GM23338 (cell line): ENCODE measurements around the gene SLC4A2. TPM values are rescaled to one million over a fixed set of nuclear protein-coding genes. Genes with fewer than 3 reads are reported as not detected.

Experiments used
- ATAC-seq: fragments of 200-7000 bp; cut with Tn5 transposase; 3 replicates; pipeline ENCODE4 v1.9.1; 2020
- DNase-seq: peaks from one replicate; pipeline ENCODE4 v3.0.0-alpha.2; 2015; ENCODE audit warnings: low spot score
- H2AFZ ChIP-seq: fragments of 200-600 bp; sonication (generic); 2 replicates; pipeline ENCODE4 v1.8.0; 2016; ENCODE audit warnings: antibody characterized with exemption, mild to moderate bottlenecking, moderate library complexity
- H3F3A ChIP-seq: fragments of 200-600 bp; sonication (generic); replicated peaks from 2 replicates; pipeline ENCODE4 v1.8.0; 2017; ENCODE audit warnings: antibody characterized with exemption, mixed run types, low read depth
- H3K27ac ChIP-seq: fragments of 200-600 bp; sonication (generic); 2 replicates; pipeline ENCODE4 v1.6.1; 2016; ENCODE audit warnings: low read depth
- H3K27me3 ChIP-seq: fragments of 200-600 bp; sonication (generic); 2 replicates; pipeline ENCODE4 v1.8.0; 2016; ENCODE audit warnings: mild to moderate bottlenecking, mixed run types, moderate library complexity; ENCODE audit not compliant: insufficient read depth
- H3K36me3 ChIP-seq: fragments of 200-600 bp; sonication (generic); 2 replicates; pipeline ENCODE4 v1.8.0; 2016; ENCODE audit warnings: mild to moderate bottlenecking; ENCODE audit not compliant: insufficient read depth
- H3K4me1 ChIP-seq: fragments of 200-600 bp; sonication (generic); 2 replicates; pipeline ENCODE4 v1.8.0; 2016; ENCODE audit warnings: mild to moderate bottlenecking, moderate library complexity; ENCODE audit not compliant: insufficient read depth
- H3K4me2 ChIP-seq: fragments of 200-600 bp; sonication (generic); 2 replicates; pipeline ENCODE4 v1.7.1; 2017; ENCODE audit warnings: mixed run types
- H3K4me3 ChIP-seq: fragments of 200-600 bp; sonication (generic); 2 replicates; pipeline ENCODE4 v1.6.1; 2016; ENCODE audit warnings: mixed run types
- H3K79me2 ChIP-seq: fragments of 200-600 bp; sonication (generic); replicated peaks from 2 replicates; pipeline ENCODE4 v1.8.0; 2017; ENCODE audit warnings: mild to moderate bottlenecking; ENCODE audit not compliant: insufficient read depth
- H3K9me2 ChIP-seq: fragments of 200-600 bp; sonication (generic); 2 replicates; pipeline ENCODE4 v1.8.0; 2017; ENCODE audit not compliant: insufficient read depth
- H4K20me1 ChIP-seq: fragments of 200-600 bp; sonication (generic); replicated peaks from 2 replicates; pipeline ENCODE4 v1.8.0; 2017; ENCODE audit warnings: mild to moderate bottlenecking; ENCODE audit not compliant: insufficient read depth
- H3K27ac Mint-ChIP-seq: 2 replicates; pipeline ENCODE4 v1.8.0; 2020; ENCODE audit warnings: inconsistent platforms, mild to moderate bottlenecking, moderate library complexity, mixed read lengths
- H3K27me3 Mint-ChIP-seq: 3 replicates; pipeline ENCODE4 v1.8.0; 2022; ENCODE audit warnings: low read depth, mild to moderate bottlenecking, moderate library complexity, mixed read lengths, inconsistent platforms; ENCODE audit not compliant: insufficient read depth, poor library complexity
- H3K36me3 Mint-ChIP-seq: 3 replicates; pipeline ENCODE4 v1.8.0; 2021; ENCODE audit warnings: low read depth, mild to moderate bottlenecking, inconsistent platforms, moderate library complexity, mixed read lengths
- H3K4me1 Mint-ChIP-seq: 3 replicates; pipeline ENCODE4 v1.8.0; 2020; ENCODE audit warnings: mild to moderate bottlenecking, inconsistent platforms, mixed read lengths
- H3K4me3 Mint-ChIP-seq: 3 replicates; pipeline ENCODE4 v1.8.0; 2021; ENCODE audit warnings: moderate library complexity, mild to moderate bottlenecking, inconsistent platforms, mixed read lengths
- H3K9me3 Mint-ChIP-seq: 3 replicates; pipeline ENCODE4 v1.8.0; 2020; ENCODE audit warnings: moderate library complexity, mild to moderate bottlenecking, inconsistent platforms, mixed read lengths
- CREB1 ChIP-seq: fragments of 250-450 bp; sonication (Bioruptor Pico); IDR thresholded peaks from 2 replicates; pipeline ENCODE4 v1.5.0; 2020; ENCODE audit warnings: low read depth, mild to moderate bottlenecking, moderate library complexity
- CTCF ChIP-seq, 2 experiments: fragments of 200-600 bp in 1 of 2; sonication (generic) in 1 of 2; conservative IDR thresholded peaks; 2 replicates each; pipeline versions ENCODE4 v1.5.1 to v1.6.1; 2016 to 2017; ENCODE audit warnings: antibody characterized with exemption in 2 of 2, low read depth in 2 of 2, mild to moderate bottlenecking in 2 of 2, moderate library complexity in 1 of 2
- ETS1 ChIP-seq: IDR thresholded peaks from 2 replicates; pipeline ENCODE4 v1.6.1; 2016; ENCODE audit warnings: antibody characterized with exemption
- EZH2 ChIP-seq: fragments of 200-600 bp; sonication (generic); IDR thresholded peaks from one replicate; pipeline ENCODE4 v1.8.0; 2017; ENCODE audit warnings: antibody characterized with exemption, mild to moderate bottlenecking, low read depth; ENCODE audit not compliant: unreplicated experiment
- EZH2phosphoT487 ChIP-seq: fragments of 200-600 bp; sonication (generic); IDR thresholded peaks from one replicate; pipeline ENCODE4 v1.8.1; 2018; ENCODE audit warnings: antibody characterized with exemption; ENCODE audit not compliant: unreplicated experiment
- JUNB ChIP-seq: IDR thresholded peaks from one replicate; pipeline ENCODE4 v1.6.1; 2016; ENCODE audit warnings: antibody characterized with exemption; ENCODE audit not compliant: unreplicated experiment
- NANOG ChIP-seq: IDR thresholded peaks from 2 replicates; pipeline ENCODE4 v1.6.1; 2016; ENCODE audit warnings: antibody characterized with exemption, borderline replicate concordance
- POLR2AphosphoS5 ChIP-seq: IDR thresholded peaks from 2 replicates; pipeline ENCODE4 v1.6.1; 2016; ENCODE audit warnings: antibody characterized with exemption, low read depth
- STAT1 ChIP-seq: IDR thresholded peaks from one replicate; pipeline ENCODE4 v1.6.1; 2016; ENCODE audit warnings: antibody characterized with exemption; ENCODE audit not compliant: unreplicated experiment
- ZNF114 ChIP-seq: fragments of 250-450 bp; sonication (Bioruptor Pico); IDR thresholded peaks from 2 replicates; pipeline ENCODE4 v1.5.0; 2020; ENCODE audit warnings: mild to moderate bottlenecking, moderate library complexity
- ZNF331 ChIP-seq: fragments of 250-450 bp; sonication (Bioruptor Pico); IDR thresholded peaks from 2 replicates; pipeline ENCODE4 v1.5.0; 2020; ENCODE audit warnings: low read depth, mild to moderate bottlenecking, moderate library complexity
- polyA plus RNA-seq: library from polyadenylated mRNA; unstranded; fragments of >200 nt; fragmentation: Nextera tagmentation; extraction: Ambion mirVana; gene quantifications from 2 replicates; pipeline ENCODE4 v1.2.1, GENCODE V29; 2016
- total RNA-seq: library from RNA; depleted of rRNA; stranded (reverse); fragments of >200 nt; shearing (Covaris generic); gene quantifications from 2 replicates; pipeline ENCODE4 v1.2.3, GENCODE V29; 2014
- TF ChIP-seq, protein P1 (sequence below): IDR thresholded peaks from one replicate; pipeline ENCODE4 v1.6.1; 2018; ENCODE audit warnings: antibody characterized with exemption; ENCODE audit not compliant: unreplicated experiment
- TF ChIP-seq, protein P2 (sequence below): fragments of 250-450 bp; sonication (Bioruptor Pico); IDR thresholded peaks from 2 replicates; pipeline ENCODE4 v1.5.0; 2020; ENCODE audit warnings: mild to moderate bottlenecking, moderate library complexity

The SLC4A2 gene
- total and polyA plus RNA-seq, 2 experiments from 2014 or later = 64.8 to 106 TPM

GRCh38 chr7:151102991-151103390 lies 43.6 kb downstream of the SLC4A2 start:
- Histone ChIP-seq H4K20me1 (peaks cover 11% of the 10 kb centered on the region; the same call in 1 of the 2 replicates), H3K4me2 (peak overlapping the region; percentile 60), H2AFZ (no peak overlapping the region), H3F3A (peaks cover 16% of the 10 kb centered on the region; the same call in 1 of the 2 replicates), H3K79me2 (peaks cover 71% of the 10 kb centered on the region), H3K27me3 (no peaks in the 10 kb centered on the region), H3K9me2 (no peaks in the 10 kb centered on the region), H3K4me1 (peaks cover 52% of the 10 kb centered on the region), H3K4me3 (no peak overlapping the region), H3K27ac (no peak overlapping the region; the same call in 1 of the 2 replicates), H3K36me3 (no peaks in the 10 kb centered on the region)
- H3K27ac Mint-ChIP-seq = no peak overlapping the region
- peaks cover 2% of the 10 kb centered on the region; the same call in 2 of the 3 replicates for H3K36me3 Mint-ChIP-seq
- TF ChIP-seq NANOG = no peak
- no peak for TF ChIP-seq CTCF (conservative IDR thresholded peaks at IDR 0.05; ENCODE audit: low read depth in 2 of 2)
- TF ChIP-seq, protein P1, sequence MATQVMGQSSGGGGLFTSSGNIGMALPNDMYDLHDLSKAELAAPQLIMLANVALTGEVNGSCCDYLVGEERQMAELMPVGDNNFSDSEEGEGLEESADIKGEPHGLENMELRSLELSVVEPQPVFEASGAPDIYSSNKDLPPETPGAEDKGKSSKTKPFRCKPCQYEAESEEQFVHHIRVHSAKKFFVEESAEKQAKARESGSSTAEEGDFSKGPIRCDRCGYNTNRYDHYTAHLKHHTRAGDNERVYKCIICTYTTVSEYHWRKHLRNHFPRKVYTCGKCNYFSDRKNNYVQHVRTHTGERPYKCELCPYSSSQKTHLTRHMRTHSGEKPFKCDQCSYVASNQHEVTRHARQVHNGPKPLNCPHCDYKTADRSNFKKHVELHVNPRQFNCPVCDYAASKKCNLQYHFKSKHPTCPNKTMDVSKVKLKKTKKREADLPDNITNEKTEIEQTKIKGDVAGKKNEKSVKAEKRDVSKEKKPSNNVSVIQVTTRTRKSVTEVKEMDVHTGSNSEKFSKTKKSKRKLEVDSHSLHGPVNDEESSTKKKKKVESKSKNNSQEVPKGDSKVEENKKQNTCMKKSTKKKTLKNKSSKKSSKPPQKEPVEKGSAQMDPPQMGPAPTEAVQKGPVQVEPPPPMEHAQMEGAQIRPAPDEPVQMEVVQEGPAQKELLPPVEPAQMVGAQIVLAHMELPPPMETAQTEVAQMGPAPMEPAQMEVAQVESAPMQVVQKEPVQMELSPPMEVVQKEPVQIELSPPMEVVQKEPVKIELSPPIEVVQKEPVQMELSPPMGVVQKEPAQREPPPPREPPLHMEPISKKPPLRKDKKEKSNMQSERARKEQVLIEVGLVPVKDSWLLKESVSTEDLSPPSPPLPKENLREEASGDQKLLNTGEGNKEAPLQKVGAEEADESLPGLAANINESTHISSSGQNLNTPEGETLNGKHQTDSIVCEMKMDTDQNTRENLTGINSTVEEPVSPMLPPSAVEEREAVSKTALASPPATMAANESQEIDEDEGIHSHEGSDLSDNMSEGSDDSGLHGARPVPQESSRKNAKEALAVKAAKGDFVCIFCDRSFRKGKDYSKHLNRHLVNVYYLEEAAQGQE = no peak
- no peak for TF ChIP-seq EZH2
- no peak for TF ChIP-seq EZH2phosphoT487
- TF ChIP-seq JUNB = no peak
- TF ChIP-seq POLR2AphosphoS5 = no peak
- TF ChIP-seq, protein P2, sequence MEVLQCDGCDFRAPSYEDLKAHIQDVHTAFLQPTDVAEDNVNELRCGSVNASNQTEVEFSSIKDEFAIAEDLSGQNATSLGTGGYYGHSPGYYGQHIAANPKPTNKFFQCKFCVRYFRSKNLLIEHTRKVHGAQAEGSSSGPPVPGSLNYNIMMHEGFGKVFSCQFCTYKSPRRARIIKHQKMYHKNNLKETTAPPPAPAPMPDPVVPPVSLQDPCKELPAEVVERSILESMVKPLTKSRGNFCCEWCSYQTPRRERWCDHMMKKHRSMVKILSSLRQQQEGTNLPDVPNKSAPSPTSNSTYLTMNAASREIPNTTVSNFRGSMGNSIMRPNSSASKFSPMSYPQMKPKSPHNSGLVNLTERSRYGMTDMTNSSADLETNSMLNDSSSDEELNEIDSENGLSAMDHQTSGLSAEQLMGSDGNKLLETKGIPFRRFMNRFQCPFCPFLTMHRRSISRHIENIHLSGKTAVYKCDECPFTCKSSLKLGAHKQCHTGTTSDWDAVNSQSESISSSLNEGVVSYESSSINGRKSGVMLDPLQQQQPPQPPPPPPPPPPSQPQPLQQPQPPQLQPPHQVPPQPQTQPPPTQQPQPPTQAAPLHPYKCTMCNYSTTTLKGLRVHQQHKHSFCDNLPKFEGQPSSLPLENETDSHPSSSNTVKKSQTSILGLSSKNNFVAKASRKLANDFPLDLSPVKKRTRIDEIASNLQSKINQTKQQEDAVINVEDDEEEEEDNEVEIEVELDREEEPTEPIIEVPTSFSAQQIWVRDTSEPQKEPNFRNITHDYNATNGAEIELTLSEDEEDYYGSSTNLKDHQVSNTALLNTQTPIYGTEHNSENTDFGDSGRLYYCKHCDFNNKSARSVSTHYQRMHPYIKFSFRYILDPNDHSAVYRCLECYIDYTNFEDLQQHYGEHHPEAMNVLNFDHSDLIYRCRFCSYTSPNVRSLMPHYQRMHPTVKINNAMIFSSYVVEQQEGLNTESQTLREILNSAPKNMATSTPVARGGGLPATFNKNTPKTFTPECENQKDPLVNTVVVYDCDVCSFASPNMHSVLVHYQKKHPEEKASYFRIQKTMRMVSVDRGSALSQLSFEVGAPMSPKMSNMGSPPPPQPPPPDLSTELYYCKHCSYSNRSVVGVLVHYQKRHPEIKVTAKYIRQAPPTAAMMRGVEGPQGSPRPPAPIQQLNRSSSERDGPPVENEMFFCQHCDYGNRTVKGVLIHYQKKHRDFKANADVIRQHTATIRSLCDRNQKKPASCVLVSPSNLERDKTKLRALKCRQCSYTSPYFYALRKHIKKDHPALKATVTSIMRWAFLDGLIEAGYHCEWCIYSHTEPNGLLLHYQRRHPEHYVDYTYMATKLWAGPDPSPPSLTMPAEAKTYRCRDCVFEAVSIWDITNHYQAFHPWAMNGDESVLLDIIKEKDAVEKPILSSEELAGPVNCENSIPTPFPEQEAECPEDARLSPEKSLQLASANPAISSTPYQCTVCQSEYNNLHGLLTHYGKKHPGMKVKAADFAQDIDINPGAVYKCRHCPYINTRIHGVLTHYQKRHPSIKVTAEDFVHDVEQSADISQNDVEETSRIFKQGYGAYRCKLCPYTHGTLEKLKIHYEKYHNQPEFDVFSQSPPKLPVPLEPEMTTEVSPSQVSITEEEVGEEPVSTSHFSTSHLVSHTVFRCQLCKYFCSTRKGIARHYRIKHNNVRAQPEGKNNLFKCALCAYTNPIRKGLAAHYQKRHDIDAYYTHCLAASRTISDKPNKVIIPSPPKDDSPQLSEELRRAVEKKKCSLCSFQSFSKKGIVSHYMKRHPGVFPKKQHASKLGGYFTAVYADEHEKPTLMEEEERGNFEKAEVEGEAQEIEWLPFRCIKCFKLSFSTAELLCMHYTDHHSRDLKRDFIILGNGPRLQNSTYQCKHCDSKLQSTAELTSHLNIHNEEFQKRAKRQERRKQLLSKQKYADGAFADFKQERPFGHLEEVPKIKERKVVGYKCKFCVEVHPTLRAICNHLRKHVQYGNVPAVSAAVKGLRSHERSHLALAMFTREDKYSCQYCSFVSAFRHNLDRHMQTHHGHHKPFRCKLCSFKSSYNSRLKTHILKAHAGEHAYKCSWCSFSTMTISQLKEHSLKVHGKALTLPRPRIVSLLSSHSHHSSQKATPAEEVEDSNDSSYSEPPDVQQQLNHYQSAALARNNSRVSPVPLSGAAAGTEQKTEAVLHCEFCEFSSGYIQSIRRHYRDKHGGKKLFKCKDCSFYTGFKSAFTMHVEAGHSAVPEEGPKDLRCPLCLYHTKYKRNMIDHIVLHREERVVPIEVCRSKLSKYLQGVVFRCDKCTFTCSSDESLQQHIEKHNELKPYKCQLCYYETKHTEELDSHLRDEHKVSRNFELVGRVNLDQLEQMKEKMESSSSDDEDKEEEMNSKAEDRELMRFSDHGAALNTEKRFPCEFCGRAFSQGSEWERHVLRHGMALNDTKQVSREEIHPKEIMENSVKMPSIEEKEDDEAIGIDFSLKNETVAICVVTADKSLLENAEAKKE = no peak
- TF ChIP-seq CREB1 = no peak
- no peak for TF ChIP-seq STAT1
- no peak for TF ChIP-seq ZNF114 (CRISPR knock-in tag)
- TF ChIP-seq ZNF331 (CRISPR knock-in tag) = no peak
- no peak for TF ChIP-seq ETS1
- peaks cover 10% of the 10 kb centered on the region for H3K27me3 Mint-ChIP-seq
- ATAC-seq (no peak), DNase-seq (no peak)
- H3K4me3 Mint-ChIP-seq = no peak overlapping the region
- no peaks in the 10 kb centered on the region for H3K9me3 Mint-ChIP-seq
- peaks cover 42% of the 10 kb centered on the region for H3K4me1 Mint-ChIP-seq
